T-helper 17 cell (primary cell): ENCODE data around the gene LARGE1. TPM values are rescaled to one million over a fixed set of nuclear protein-coding genes. Genes with fewer than 3 reads are reported as not detected.

Experiments
- ATAC-seq: fragments of 150-1000 bp; cut with Tn5 transposase; 2 replicates; pipeline ENCODE4 v1.10.0; 2021; ENCODE audit warnings: mild to moderate bottlenecking, moderate library complexity
- DNase-seq, 3 donors: peaks; one replicate each; pipeline versions ENCODE4 v3.0.0 to v3.0.0-alpha.2; 2020 to 2021
- H3K9me3 ChIP-seq: one replicate; pipeline ENCODE4 v1.7.0; 2013; ENCODE audit warnings: low read length, mild to moderate bottlenecking; ENCODE audit not compliant: control insufficient read depth, poor library complexity, severe bottlenecking
- H3K27ac Mint-ChIP-seq: one replicate; pipeline ENCODE4 v1.8.0; 2022; ENCODE audit warnings: mild to moderate bottlenecking, moderate library complexity, mixed read lengths
- H3K27me3 Mint-ChIP-seq: one replicate; pipeline ENCODE4 v1.8.0; 2022; ENCODE audit warnings: mixed read lengths
- H3K36me3 Mint-ChIP-seq: one replicate; pipeline ENCODE4 v1.8.0; 2022; ENCODE audit warnings: low read depth, mixed read lengths
- H3K4me1 Mint-ChIP-seq: one replicate; pipeline ENCODE4 v1.8.0; 2022; ENCODE audit warnings: mild to moderate bottlenecking, mixed read lengths
- H3K4me3 Mint-ChIP-seq: one replicate; pipeline ENCODE4 v1.8.0; 2022; ENCODE audit warnings: mild to moderate bottlenecking, moderate library complexity, mixed read lengths
- total RNA-seq, 4 donors: library from RNA in 2 of 4; stranded (reverse) in 2 of 4; gene quantifications; one replicate each; pipeline ENCODE4 v1.2.3 and lab custom pipeline; 2022 to 2026

LARGE1 gene
- total RNA-seq, 2 donors from 2014 or later = 2.1 to 7.0 TPM

GRCh38 chr22:33255791-33256190 is 664.5 kb downstream of the LARGE1 start:
- Mint-ChIP-seq H3K27ac (no peak overlapping the region), H3K4me1 (no peaks in the 10 kb centered on the region), H3K4me3 (no peak overlapping the region), H3K36me3 (no peaks in the 10 kb centered on the region), H3K27me3 (peaks cover 13% of the 10 kb centered on the region)
- ATAC-seq = no peak
- no peak for DNase-seq
- H3K9me3 ChIP-seq = no peaks in the 10 kb centered on the region

GRCh38 chr22:33248948-33249347 is 671.3 kb downstream of the LARGE1 start:
- Mint-ChIP-seq H3K4me3 (no peak overlapping the region), H3K27me3 (no peaks in the 10 kb centered on the region), H3K4me1 (no peaks in the 10 kb centered on the region), H3K27ac (no peak overlapping the region), H3K36me3 (no peaks in the 10 kb centered on the region)
- H3K9me3 ChIP-seq = no peaks in the 10 kb centered on the region
- no peak for ATAC-seq
- DNase-seq = no peak

- no peak for ATAC-seq
- H3K9me3 ChIP-seq = no peaks in the 10 kb centered on the region
- Mint-ChIP-seq H3K4me3 (no peak overlapping the region), H3K36me3 (no peaks in the 10 kb centered on the region), H3K27ac (no peak overlapping the region), H3K27me3 (no peaks in the 10 kb centered on the region), H3K4me1 (no peaks in the 10 kb centered on the region)
- DNase-seq = no peak
Measured at GRCh38 chr22:33247758-33248157, 672.5 kb downstream of the LARGE1 start.

DNA sequence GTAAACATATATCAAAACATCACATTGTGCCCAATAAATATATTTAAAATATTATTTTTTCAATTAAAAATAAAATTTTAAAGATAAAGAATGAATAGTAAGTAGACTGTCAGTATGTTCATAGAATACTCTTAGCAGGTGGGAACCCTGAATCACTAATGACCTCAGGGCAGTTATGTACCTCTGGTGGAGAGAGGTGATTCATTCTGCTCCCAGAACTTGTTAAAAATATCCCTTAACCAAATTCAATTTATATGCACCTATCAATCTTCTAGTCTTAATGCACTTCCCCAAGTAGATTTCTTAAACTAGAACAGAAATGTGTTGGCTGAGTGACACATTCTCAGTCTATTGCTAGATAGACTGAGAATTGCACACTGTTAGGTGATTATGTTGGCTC is 678.2 kb downstream of the LARGE1 start:
- Mint-ChIP-seq H3K27me3 (no peaks in the 10 kb centered on the region), H3K27ac (no peak overlapping the region), H3K4me1 (no peaks in the 10 kb centered on the region)

GRCh38 chr22:33240888-33241475 is 679.3 kb downstream of the LARGE1 start:
- H3K9me3 ChIP-seq = no peaks in the 10 kb centered on the region
- no peaks in the 10 kb centered on the region for H3K36me3 Mint-ChIP-seq
- no peak overlapping the region for H3K27ac Mint-ChIP-seq
- DNase-seq (no peak), ATAC-seq (no peak)
- no peaks in the 10 kb centered on the region for H3K4me1 Mint-ChIP-seq
- H3K4me3 Mint-ChIP-seq = no peak overlapping the region
- H3K27me3 Mint-ChIP-seq = no peaks in the 10 kb centered on the region

More for the DNA sequence above, 678.2 kb downstream of the LARGE1 start:
- ATAC-seq (no peak), DNase-seq (no peak)
- Mint-ChIP-seq H3K36me3 (no peaks in the 10 kb centered on the region), H3K4me3 (no peak overlapping the region)
- no peaks in the 10 kb centered on the region for H3K9me3 ChIP-seq

- DNase-seq (no peak), ATAC-seq (no peak)
- Mint-ChIP-seq H3K4me1 (no peaks in the 10 kb centered on the region), H3K27me3 (peaks cover 6% of the 10 kb centered on the region), H3K27ac (no peak overlapping the region), H3K4me3 (no peak overlapping the region), H3K36me3 (no peaks in the 10 kb centered on the region)
- no peaks in the 10 kb centered on the region for H3K9me3 ChIP-seq
Measured at GRCh38 chr22:33232071-33232470, 688.2 kb downstream of the LARGE1 start.

GRCh38 chr22:33227791-33228190 is 692.5 kb downstream of the LARGE1 start:
- no peak for DNase-seq
- ATAC-seq = no peak
- H3K36me3 Mint-ChIP-seq = no peaks in the 10 kb centered on the region
- peaks cover 13% of the 10 kb centered on the region for H3K27me3 Mint-ChIP-seq
- no peaks in the 10 kb centered on the region for H3K9me3 ChIP-seq
- no peak overlapping the region for H3K27ac Mint-ChIP-seq
- no peaks in the 10 kb centered on the region for H3K4me1 Mint-ChIP-seq
- H3K4me3 Mint-ChIP-seq = no peak overlapping the region

- H3K36me3 Mint-ChIP-seq = no peaks in the 10 kb centered on the region
- no peaks in the 10 kb centered on the region for H3K4me1 Mint-ChIP-seq
- ATAC-seq (no peak), DNase-seq (no peak)
- peaks cover 16% of the 10 kb centered on the region for H3K27me3 Mint-ChIP-seq
- H3K27ac Mint-ChIP-seq = no peak overlapping the region
- H3K9me3 ChIP-seq = no peaks in the 10 kb centered on the region
- H3K4me3 Mint-ChIP-seq = no peak overlapping the region
Measured at GRCh38 chr22:33224841-33225240, 695.4 kb downstream of the LARGE1 start.
